ENCODE measurements around the gene MARK4.

DNA sequence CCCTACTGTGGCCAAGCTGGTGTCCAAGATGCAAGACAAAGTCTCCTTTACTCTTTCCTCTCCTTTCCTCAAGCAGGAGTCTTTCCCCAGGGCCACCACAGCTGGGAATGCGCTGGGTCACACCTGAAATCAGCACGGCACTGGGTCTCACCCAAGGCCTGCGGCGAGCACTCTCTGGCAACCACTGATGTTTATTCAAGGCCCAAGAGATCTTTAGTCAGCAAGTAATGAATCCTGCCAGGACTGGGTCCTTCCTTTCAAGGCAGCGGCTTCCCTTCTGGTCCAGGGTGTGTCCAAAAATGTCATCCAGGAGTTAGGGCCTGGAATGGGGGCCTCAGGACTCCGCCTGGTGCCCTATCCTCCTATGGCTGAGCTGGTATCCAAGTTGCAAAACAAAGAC, 48.4 kb upstream of the MARK4 start:
- TF ChIP-seq, protein P1, sequence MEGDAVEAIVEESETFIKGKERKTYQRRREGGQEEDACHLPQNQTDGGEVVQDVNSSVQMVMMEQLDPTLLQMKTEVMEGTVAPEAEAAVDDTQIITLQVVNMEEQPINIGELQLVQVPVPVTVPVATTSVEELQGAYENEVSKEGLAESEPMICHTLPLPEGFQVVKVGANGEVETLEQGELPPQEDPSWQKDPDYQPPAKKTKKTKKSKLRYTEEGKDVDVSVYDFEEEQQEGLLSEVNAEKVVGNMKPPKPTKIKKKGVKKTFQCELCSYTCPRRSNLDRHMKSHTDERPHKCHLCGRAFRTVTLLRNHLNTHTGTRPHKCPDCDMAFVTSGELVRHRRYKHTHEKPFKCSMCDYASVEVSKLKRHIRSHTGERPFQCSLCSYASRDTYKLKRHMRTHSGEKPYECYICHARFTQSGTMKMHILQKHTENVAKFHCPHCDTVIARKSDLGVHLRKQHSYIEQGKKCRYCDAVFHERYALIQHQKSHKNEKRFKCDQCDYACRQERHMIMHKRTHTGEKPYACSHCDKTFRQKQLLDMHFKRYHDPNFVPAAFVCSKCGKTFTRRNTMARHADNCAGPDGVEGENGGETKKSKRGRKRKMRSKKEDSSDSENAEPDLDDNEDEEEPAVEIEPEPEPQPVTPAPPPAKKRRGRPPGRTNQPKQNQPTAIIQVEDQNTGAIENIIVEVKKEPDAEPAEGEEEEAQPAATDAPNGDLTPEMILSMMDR (IDR thresholded peaks at IDR 0.05) = no peak
- TF ChIP-seq POLR2A (IDR thresholded peaks at IDR 0.05) = no peak
- TF ChIP-seq POLR2AphosphoS5 (IDR thresholded peaks at IDR 0.05) = no peak

Data from transverse colon (tissue), 4 donors.